ENCODE measurements around the gene ANO6. TPM values are rescaled to one million over a fixed set of nuclear protein-coding genes. Genes with fewer than 3 reads are reported as not detected.

The ANO6 gene
- total RNA-seq, 1 experiment from 2014 or later = 34.2 TPM

DNA sequence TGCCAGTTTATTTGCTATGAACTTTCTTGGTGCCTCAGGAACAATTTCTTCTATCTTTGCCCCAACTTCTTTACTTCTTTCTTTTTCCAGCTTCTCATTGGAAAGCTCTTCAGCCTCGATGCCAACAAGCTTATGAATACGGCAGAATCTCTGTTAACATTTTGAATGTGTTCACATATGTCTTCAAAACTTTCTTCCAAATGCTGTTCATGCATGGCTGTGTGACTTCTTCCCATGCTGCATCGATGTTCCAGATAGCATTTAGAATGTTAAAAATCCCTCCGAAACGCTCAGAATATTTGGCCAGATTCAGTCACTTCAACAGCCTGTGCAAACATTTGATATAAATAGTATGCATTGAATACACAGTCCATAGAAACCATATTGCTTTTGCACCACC, 265.9 kb downstream of the ANO6 start:
- BruUV-seq (replicated peaks) = no TSS peak
- no peak for DNase-seq
- no peaks in the 10 kb centered on the region for H3K36me3 Mint-ChIP-seq (ENCODE audit: insufficient read depth, unreplicated experiment)
- H3K27ac Mint-ChIP-seq (ENCODE audit: unreplicated experiment) = no peak overlapping the region
- TF ChIP-seq, protein P1, sequence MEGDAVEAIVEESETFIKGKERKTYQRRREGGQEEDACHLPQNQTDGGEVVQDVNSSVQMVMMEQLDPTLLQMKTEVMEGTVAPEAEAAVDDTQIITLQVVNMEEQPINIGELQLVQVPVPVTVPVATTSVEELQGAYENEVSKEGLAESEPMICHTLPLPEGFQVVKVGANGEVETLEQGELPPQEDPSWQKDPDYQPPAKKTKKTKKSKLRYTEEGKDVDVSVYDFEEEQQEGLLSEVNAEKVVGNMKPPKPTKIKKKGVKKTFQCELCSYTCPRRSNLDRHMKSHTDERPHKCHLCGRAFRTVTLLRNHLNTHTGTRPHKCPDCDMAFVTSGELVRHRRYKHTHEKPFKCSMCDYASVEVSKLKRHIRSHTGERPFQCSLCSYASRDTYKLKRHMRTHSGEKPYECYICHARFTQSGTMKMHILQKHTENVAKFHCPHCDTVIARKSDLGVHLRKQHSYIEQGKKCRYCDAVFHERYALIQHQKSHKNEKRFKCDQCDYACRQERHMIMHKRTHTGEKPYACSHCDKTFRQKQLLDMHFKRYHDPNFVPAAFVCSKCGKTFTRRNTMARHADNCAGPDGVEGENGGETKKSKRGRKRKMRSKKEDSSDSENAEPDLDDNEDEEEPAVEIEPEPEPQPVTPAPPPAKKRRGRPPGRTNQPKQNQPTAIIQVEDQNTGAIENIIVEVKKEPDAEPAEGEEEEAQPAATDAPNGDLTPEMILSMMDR (IDR thresholded peaks at IDR 0.05; ENCODE audit: unreplicated experiment) = no peak
- H3K4me1 Mint-ChIP-seq (ENCODE audit: low read depth, unreplicated experiment) = no peaks in the 10 kb centered on the region
- H3K27me3 Mint-ChIP-seq (ENCODE audit: unreplicated experiment) = no peaks in the 10 kb centered on the region
- H3K4me3 Mint-ChIP-seq (ENCODE audit: low read depth, unreplicated experiment) = no peak overlapping the region
- intact Hi-C loops (cut with micrococcal nuclease; ENCODE audit: unreplicated experiment) = no loop called here
- no peaks in the 10 kb centered on the region for H3K9me3 Mint-ChIP-seq (ENCODE audit: low read depth, unreplicated experiment)
- CTCF ChIA-PET = no interaction called here

DNA sequence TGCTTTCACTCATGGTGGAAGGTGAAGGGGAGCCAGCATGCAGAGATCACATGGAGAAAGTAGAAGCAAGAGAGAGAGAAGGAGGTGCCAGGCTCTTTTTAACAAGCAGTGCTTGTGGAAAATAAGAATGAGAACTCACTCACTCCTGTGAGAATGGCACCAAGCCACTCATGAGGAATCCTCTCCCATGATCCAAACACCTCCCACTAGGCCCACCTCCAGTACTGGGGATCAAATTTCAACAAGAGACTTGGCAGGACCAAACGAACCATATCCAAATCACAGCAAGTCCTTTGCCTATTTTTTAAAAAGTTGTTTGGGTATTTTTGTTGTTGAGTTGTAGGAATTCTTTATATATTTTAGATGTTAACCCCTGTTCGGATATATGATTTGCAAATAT, 267.7 kb downstream of the ANO6 start:
- Mint-ChIP-seq H3K4me3 (ENCODE audit: low read depth, unreplicated experiment) (no peak overlapping the region), H3K4me1 (ENCODE audit: low read depth, unreplicated experiment) (no peaks in the 10 kb centered on the region), H3K27ac (ENCODE audit: unreplicated experiment) (no peak overlapping the region), H3K9me3 (ENCODE audit: low read depth, unreplicated experiment) (no peaks in the 10 kb centered on the region), H3K27me3 (ENCODE audit: unreplicated experiment) (no peaks in the 10 kb centered on the region), H3K36me3 (ENCODE audit: insufficient read depth, unreplicated experiment) (no peaks in the 10 kb centered on the region)
- intact Hi-C loops (cut with micrococcal nuclease; ENCODE audit: unreplicated experiment) = no loop called here
- TF ChIP-seq, protein P1 (IDR thresholded peaks at IDR 0.05; ENCODE audit: unreplicated experiment) = no peak
- DNase-seq = no peak
- BruUV-seq (replicated peaks) = no TSS peak
- CTCF ChIA-PET = no interaction called here

Other genes starting within 250 kb of the ANO6 start
- gene DBX2, start 165.0 kb upstream of the ANO6 start, total RNA-seq (2022) = not detected in 2 replicates